Measurements from ENCODE around the gene FOSL2.

Gene FOSL2

DNA sequence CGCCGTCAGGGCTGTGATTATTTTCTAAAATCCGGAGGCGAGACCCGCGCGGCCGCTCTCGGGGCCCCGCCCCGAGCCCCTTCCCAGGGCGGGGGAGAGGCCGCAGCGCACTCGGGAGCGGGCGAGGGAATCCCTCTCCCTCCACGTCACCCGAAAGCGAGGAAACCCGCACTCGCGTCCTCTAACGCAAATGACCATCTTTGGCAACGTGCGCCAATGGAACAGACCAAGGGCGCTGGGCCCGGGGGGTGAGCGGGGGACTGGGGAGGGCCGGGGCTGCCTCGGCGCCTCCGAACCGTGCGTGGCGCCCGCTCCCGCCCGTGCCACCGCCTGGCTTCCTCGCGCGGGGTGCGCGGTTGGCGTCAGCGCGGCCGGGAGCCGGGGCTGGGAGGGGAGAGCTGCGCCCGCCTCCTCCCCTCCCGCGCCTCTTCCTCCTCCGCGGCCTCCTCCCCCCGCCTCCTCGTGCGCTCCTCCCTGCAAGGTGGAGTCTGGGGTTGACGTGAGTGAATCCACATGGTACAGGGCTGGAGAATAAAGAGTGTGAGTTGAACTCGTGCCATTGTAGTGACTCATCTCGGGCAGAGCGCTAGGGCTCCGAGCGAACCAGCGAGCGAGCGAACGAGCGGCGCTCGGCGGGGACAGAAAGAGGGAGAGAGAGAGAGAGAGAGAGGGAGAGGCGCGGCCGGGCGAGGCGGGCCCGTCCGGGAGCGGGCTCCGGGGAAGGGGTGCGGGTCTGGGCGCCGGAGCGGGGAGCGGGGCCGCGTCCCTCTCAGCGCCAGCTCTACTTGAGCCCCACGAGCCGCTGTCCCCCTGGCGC is at the start of gene FOSL2:
FOSL2 (plus strand) TSS at position 562 of the 817 bp plus-strand sequence. CDS start 863 bp downstream, outside the sequence.
- no peak for TF ChIP-seq CTCF (IDR thresholded peaks at IDR 0.05; ENCODE audit: insufficient read depth, low read depth, low read length, missing control alignments)
- DNase-seq (ENCODE audit: low read depth): peak; percentile 98
- H3K4me3 ChIP-seq (ENCODE audit: low read depth, low read length): peak within 1 kb of the TSS; percentile 91

- TF ChIP-seq CTCF (IDR thresholded peaks at IDR 0.05; ENCODE audit: insufficient read depth, low read depth, low read length, missing control alignments): no peak
- no peak overlapping the region for H3K4me3 ChIP-seq (ENCODE audit: low read depth, low read length)
- no peak for DNase-seq (ENCODE audit: low read depth)
These were observed 49.3 kb upstream of the FOSL2 start for GRCh38 chr2:28343184-28343942.

- no peak for TF ChIP-seq CTCF (IDR thresholded peaks at IDR 0.05; ENCODE audit: insufficient read depth, low read depth, low read length, missing control alignments)
- H3K4me3 ChIP-seq (ENCODE audit: low read depth, low read length): no peak overlapping the region
- no peak for DNase-seq (ENCODE audit: low read depth)
These were observed 48.5 kb upstream of the FOSL2 start for GRCh38 chr2:28343971-28344715.

DNA sequence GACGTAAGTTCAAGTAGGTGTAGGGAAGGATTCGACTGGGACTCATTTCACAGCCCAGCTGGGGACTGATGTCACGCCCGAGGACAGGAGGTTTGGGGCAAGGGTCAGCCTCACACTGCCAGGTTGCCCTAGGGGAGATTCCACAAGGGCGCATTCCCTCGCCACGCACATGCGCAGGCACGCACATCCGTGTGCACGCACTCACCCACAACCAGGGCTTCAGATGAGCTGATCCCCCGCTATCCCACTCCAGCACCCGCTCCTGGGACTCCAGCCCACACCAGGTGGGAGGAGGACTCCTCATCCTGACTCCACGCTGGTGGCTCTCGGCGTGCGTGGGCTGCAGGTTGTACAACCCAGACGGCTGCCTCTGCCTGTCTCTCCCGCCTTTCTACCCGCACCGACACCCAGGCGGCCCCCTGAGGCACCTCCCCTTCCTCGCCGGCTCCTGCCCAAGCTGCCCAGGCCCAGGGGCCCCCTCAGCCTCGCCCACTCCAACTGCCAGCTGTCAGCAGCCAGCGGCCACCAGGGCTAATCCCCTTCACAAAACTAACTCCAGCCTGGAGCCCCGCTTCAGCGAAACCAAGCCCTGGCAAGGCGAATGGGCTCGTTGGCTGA is 47.8 kb upstream of the FOSL2 start:
- DNase-seq (ENCODE audit: low read depth): no peak
- H3K4me3 ChIP-seq (ENCODE audit: low read depth, low read length): no peak overlapping the region
- no peak for TF ChIP-seq CTCF (IDR thresholded peaks at IDR 0.05; ENCODE audit: insufficient read depth, low read depth, low read length, missing control alignments)

DNA sequence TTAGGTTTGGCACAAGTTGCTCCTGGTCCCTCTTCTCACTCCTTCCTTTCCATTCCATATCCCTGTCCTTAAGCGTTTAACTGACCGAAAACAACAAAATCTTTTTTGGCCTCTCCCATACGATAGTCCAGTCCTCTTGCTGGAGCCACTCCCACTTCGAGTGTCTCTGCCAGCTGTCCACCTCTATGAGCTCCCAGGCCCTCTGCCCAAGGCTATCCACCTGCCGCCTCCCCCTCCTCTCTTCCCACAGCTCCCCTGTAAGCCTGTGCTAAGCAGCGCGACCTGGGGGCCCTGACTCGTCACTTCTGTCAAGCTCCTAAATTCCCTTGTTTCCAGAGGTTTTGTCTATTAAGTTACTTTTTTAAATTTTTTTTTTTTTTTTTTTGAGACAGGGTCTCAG is 47.0 kb upstream of the FOSL2 start:
- no peak for TF ChIP-seq CTCF (IDR thresholded peaks at IDR 0.05; ENCODE audit: insufficient read depth, low read depth, low read length, missing control alignments)
- no peak overlapping the region for H3K4me3 ChIP-seq (ENCODE audit: low read depth, low read length)
- no peak for DNase-seq (ENCODE audit: low read depth)

DNA sequence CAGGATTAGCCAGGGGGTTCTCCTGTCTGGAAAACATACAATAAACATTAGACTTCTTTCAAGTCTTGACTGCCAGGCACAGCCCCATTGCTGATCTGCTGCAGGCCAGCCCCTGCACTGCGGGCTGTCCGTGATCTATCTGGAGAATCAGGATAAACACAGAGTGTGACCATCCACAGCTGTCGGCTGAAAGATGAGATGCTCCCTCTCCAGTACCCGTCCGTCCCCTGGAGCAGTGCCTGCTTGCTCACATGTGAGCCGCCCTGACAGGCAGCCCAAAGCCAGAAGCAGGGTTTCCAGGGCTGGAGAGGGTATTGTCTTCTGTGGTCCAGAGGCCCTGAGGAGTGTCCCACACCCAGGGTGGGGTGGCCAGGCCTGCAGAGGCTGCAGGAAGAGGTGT is 46.1 kb upstream of the FOSL2 start:
- no peak overlapping the region for H3K4me3 ChIP-seq (ENCODE audit: low read depth, low read length)
- no peak for DNase-seq (ENCODE audit: low read depth)
- no peak for TF ChIP-seq CTCF (IDR thresholded peaks at IDR 0.05; ENCODE audit: insufficient read depth, low read depth, low read length, missing control alignments)
